GM12878 (cell line): ENCODE measurements around the gene STX10.

Experiments
- SREBF1 ChIP-seq: IDR thresholded peaks from 2 replicates; pipeline ENCODE4 v1.6.1; 2012; ENCODE audit warnings: mild to moderate bottlenecking, low read length
- STAT1 ChIP-seq: fragments of 450-650 bp; conservative IDR thresholded peaks from 2 replicates; pipeline ENCODE4 v1.6.1; 2014; ENCODE audit warnings: antibody characterized with exemption, mild to moderate bottlenecking
- STAT3 ChIP-seq: IDR thresholded peaks from 2 replicates; pipeline ENCODE4 v1.6.1; 2011; ENCODE audit warnings: low read depth, low read length, improper control_type of control experiment
- TAF1 ChIP-seq: IDR thresholded peaks from 2 replicates; pipeline ENCODE4 v1.6.1; 2011; ENCODE audit warnings: mild to moderate bottlenecking, low read depth, low read length, borderline replicate concordance
- TF ChIP-seq, protein P1 (sequence below), 3 experiments: IDR thresholded peaks in 2 of 3; conservative IDR thresholded peaks in 1 of 3; 2 replicates each; pipeline ENCODE4 v1.5.1; 2011; ENCODE audit warnings: low read depth in 3 of 3, low read length in 3 of 3, mild to moderate bottlenecking in 3 of 3, control low read depth in 2 of 3, moderate library complexity in 2 of 3, inconsistent platforms in 1 of 3, mixed read lengths in 1 of 3; ENCODE audit not compliant: control insufficient read depth in 2 of 3, insufficient read depth in 1 of 3; ENCODE audit errors: extremely low read depth in 1 of 3
- TF ChIP-seq, protein P2 (sequence below): IDR thresholded peaks from 2 replicates; pipeline ENCODE4 v1.6.1; 2012; ENCODE audit warnings: mild to moderate bottlenecking, low read depth, low read length

- TF ChIP-seq STAT3 (no peak), SREBF1 (no peak), TAF1 (no peak), STAT1 (no peak)
- TF ChIP-seq, protein P1, sequence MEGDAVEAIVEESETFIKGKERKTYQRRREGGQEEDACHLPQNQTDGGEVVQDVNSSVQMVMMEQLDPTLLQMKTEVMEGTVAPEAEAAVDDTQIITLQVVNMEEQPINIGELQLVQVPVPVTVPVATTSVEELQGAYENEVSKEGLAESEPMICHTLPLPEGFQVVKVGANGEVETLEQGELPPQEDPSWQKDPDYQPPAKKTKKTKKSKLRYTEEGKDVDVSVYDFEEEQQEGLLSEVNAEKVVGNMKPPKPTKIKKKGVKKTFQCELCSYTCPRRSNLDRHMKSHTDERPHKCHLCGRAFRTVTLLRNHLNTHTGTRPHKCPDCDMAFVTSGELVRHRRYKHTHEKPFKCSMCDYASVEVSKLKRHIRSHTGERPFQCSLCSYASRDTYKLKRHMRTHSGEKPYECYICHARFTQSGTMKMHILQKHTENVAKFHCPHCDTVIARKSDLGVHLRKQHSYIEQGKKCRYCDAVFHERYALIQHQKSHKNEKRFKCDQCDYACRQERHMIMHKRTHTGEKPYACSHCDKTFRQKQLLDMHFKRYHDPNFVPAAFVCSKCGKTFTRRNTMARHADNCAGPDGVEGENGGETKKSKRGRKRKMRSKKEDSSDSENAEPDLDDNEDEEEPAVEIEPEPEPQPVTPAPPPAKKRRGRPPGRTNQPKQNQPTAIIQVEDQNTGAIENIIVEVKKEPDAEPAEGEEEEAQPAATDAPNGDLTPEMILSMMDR (IDR thresholded peaks at IDR 0.05 in 2 of 3, conservative IDR thresholded peaks at IDR 0.05 in 1 of 3; ENCODE audit: control insufficient read depth in 2 of 3, extremely low read depth in 1 of 3, insufficient read depth in 1 of 3, low read depth in 3 of 3, low read length in 3 of 3) = no peak
- TF ChIP-seq, protein P2, sequence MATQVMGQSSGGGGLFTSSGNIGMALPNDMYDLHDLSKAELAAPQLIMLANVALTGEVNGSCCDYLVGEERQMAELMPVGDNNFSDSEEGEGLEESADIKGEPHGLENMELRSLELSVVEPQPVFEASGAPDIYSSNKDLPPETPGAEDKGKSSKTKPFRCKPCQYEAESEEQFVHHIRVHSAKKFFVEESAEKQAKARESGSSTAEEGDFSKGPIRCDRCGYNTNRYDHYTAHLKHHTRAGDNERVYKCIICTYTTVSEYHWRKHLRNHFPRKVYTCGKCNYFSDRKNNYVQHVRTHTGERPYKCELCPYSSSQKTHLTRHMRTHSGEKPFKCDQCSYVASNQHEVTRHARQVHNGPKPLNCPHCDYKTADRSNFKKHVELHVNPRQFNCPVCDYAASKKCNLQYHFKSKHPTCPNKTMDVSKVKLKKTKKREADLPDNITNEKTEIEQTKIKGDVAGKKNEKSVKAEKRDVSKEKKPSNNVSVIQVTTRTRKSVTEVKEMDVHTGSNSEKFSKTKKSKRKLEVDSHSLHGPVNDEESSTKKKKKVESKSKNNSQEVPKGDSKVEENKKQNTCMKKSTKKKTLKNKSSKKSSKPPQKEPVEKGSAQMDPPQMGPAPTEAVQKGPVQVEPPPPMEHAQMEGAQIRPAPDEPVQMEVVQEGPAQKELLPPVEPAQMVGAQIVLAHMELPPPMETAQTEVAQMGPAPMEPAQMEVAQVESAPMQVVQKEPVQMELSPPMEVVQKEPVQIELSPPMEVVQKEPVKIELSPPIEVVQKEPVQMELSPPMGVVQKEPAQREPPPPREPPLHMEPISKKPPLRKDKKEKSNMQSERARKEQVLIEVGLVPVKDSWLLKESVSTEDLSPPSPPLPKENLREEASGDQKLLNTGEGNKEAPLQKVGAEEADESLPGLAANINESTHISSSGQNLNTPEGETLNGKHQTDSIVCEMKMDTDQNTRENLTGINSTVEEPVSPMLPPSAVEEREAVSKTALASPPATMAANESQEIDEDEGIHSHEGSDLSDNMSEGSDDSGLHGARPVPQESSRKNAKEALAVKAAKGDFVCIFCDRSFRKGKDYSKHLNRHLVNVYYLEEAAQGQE = no peak
Measured at GRCh38 chr19:13165162-13165997, 15.2 kb upstream of the STX10 start.
